Activated T-cell treated with anti-CD3 and anti-CD28 coated beads, Interleukin-2, amount 50 U/mL, for 48 hours (primary cell): ENCODE data around the gene NKIRAS1.
"Not testable (repeated sequence)": the region's sequence is repeated elsewhere in the genome, so short reads cannot be mapped to it uniquely, and the experiment has no call there.

Source experiments
- DNase-seq, 2 experiments: peaks; one replicate each; pipeline ENCODE4 v3.0.0-alpha.2; 2020

The NKIRAS1 gene

DNA sequence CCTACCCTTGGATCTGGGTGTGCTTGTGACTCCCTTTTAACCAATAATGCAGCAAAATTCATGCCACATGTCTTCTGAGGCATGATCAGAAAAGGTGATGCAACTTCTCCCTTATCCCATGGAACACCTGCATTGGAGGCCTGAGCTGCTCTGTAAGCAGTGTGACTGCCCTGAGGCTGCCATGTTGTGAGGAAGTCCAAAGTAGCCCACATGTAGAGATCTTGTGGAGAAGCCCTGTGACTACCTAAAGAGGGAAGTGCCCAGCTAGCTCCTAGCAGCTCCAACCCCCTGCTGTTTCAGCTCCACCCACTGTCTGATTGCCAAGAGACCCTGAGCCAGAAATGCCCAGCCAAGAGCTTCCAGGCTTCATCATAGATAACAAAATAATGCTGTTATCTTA, 21.9 kb upstream of the NKIRAS1 start:
- DNase-seq: no peak

DNA sequence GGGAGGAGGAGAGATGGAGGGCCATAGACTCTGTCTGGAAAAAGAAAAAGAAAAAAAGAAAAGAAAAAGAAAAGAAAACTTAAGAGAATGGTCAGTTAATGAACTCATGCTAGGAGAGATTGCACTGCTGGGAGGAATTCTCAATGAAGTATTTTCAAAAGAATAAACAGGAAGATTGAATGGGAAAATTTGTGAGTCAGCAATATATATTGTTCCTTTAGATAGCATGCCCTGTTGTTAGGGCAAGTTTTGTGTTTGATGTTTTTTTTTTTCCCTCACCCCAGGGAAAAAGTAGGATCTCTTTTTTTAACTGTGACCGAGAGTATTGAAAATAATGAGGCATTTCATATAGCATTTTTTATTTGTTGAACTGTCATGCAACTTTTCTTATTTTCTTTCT, 20.5 kb upstream of the NKIRAS1 start:
- no peak for DNase-seq

DNA sequence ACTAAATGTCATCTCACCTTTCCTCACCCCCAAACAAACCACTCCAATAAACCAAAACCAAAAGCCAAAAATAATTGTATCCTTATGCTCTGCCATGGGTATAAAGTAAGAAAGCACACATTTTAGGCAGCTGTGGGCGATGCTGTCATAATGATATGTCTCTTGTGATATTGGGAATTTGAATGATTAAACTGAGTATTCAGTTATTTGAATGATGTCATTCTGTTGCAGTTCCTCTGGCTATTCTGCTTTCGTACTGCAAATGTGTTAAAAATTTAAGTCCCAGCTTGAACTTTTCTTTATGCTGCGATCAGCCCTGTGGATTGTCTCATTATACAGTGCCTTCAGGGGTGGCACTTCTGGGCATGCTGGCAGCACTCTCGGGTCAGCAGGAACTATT, 17.5 kb upstream of the NKIRAS1 start:
- DNase-seq: no peak

DNA sequence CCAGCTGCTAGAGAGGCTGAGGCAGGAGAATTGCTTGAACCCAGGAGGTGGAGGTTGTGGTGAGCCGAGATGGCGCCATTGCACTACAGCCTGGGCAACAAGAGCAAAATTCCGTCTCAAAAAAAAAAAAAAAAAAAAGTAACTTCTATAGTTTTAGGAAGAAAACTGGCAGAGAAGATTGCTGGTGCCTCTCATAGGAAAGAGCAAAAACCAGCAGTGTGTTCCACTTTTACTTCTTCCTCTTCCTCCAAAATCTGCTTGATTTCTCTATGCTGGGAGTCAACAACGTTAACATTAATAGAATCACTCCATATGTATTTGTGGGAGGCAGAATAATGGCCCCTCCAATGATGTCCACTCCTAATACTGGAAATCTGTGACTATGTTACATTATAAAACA, 15.8 kb upstream of the NKIRAS1 start:
- DNase-seq: no peak

DNA sequence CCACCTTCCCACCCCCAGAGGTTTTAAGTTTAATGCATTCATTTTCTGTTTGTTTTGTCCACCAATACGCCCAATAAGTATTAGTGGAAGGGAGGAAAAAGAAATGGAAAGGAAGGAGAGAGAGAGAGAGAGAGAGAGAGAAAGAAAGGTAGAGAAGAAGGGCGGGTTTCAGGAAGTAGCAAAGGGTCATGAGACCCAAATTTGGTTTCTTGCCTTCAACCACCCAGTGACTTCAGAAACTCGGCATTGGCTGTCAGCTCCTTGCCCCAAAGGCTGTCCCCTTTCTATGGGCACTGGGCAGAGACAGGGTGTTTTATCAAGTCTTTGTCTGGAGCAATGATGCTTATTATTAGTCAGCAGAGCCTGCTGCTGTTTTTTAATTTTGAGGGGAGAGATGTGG, 14.8 kb upstream of the NKIRAS1 start:
- no peak for DNase-seq

DNA sequence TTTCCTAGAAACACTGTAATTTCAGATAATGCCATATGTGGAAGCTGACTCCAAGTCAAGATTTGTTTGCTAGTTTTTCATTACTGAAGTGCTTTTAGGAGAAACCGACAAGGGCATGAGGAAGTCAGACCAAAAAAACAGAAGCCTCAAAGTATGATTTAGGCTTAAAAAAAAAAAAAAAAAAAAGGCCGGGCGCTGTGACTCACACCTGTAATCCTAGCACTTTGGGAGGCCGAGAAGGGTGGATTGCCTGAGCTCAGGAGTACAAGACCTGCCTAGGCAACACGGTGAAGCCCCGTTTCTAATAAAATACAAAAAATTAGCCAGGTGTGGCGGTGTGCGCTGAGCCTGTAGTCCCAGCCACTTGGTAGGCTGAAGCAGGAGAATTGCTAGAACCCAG, 11.7 kb upstream of the NKIRAS1 start:
- DNase-seq: no peak

DNA sequence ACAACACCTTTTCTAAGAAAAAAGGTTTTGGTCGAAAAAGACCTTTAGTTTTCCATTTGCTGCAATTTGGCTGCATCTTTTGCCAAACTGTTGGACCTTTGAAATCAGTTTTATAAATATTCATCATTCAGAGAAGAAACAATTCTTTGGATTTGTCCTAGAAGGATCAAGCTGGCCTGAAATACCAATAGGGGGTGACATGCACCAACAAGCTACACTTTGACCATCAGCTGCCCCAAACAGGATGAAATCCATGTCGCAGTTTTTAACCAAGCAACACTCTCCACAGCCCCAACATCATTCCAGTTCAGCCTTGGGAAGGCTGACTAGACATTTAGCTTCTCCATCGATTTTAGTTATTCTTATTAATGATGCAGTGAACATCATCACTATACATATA, 9.9 kb upstream of the NKIRAS1 start:
- no peak for DNase-seq

DNA sequence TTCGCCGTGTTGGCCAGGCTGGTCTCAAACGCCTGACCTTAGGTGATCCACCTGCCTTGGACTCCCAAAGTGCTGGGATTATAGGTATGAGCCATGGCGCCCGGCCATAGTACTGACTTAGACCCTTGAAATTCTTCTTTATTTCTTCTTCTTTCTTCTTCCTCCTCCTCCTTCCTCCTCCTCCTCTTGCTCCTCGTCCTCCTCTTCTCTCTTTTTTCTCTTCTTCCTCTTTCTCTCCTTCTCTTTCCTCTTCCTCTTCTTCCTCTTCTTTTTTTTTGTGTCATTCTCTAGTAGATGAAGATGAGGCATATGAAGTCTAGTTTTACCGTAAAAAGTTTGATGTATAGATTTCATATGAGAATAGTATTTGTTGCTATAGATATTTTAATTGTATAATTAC, 9.5 kb upstream of the NKIRAS1 start:
- DNase-seq: no peak

DNA sequence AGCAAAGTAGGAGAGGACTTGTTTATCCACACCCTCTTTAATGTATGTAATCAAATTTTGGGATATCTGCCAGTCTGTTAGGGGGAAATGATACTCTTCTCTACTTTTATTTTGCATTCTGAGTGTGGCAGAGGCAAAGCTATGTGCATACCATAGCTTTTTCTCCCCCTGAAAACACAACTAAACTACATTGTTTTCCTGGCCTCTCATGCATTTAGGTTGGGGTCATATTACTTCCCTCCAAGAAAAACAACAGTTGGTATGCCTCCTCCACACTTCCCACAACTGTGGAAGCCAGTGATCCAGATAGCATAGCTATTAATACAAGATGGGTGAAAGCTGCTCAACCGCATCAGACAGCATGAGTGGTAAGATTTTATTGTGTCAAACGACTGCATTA, 7.0 kb upstream of the NKIRAS1 start:
- no peak for DNase-seq

DNA sequence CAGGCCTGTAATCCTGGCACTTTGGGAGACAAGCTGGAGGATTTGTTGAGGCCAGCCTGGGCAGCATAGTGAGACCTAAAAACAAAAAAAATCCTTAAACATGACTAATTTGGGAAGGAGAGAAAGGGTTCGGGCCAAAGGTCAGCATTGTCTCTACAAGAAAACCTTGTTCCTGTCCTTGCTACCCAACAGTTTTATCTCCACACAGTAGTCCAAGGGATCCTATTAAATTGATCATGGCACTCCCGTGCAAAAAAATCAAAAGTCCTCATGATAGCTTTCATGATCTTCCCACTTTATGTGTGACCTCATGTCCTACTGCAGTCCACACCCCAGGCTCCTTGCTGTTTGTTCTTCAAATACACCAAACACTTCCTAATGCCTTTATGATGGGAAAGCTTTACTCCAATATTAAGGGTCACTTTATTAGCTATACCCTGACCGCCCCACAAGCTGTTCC, 4.3 kb upstream of the NKIRAS1 start:
- DNase-seq: no peak

DNA sequence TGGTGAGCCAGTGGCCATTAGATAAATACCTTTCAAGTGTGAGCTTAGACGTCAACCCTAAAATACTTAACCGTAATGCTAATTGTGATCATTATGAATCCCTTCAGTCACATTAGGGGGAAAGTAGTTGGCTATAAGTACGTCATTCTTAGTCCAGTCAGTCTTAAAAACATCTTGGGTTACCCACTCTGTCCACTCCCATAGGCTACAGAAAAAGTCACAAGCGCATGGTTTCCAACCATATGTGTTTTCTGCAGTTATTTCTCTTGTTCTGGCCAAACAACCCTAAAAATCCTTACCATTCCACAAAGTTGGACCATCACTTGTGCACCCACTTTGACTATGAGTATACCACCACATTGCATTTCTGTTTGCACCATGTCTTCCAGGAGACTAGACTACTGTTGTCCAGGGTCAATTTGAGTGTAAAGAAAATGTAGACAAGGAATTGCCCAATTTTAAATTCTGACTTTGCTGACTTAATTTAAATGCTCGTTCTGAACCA, 3.4 kb upstream of the NKIRAS1 start:
- no peak for DNase-seq

DNA sequence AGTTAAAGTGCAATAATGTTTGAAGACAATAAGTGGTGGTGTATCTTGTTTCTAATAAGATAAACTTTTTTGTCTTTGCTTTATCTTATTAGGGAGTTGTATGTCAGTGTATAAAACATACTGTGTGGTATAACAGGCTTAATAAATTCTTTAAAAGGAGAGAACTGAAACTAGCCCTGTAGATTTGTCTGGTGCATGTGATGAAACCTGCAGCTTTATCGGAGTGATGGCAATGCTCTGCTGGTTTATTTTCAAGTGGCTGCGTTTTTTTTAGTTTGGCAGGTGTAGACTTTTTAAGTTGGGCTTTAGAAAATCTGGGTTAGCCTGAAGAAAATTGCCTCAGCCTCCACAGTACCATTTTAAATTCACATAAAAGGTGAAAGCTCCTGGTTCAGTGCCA, 2.8 kb upstream of the NKIRAS1 start:
- no peak for DNase-seq

DNA sequence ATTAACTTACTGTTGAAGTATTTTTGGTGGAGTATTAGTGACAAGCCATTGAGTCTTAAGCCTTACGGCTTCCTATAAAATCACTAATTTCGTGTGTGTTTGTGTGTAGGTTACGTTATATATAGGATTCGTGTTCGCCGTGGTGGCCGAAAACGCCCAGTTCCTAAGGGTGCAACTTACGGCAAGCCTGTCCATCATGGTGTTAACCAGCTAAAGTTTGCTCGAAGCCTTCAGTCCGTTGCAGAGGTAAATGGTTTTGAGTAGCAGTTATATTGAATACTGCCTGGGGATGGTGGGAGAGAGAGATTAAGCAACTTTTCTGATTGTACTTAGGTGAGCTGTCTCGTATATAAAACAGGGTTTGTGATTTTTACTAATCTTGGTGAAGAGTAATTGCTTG, 1.5 kb upstream of the NKIRAS1 start:
- not testable (repeated sequence) for DNase-seq

DNA sequence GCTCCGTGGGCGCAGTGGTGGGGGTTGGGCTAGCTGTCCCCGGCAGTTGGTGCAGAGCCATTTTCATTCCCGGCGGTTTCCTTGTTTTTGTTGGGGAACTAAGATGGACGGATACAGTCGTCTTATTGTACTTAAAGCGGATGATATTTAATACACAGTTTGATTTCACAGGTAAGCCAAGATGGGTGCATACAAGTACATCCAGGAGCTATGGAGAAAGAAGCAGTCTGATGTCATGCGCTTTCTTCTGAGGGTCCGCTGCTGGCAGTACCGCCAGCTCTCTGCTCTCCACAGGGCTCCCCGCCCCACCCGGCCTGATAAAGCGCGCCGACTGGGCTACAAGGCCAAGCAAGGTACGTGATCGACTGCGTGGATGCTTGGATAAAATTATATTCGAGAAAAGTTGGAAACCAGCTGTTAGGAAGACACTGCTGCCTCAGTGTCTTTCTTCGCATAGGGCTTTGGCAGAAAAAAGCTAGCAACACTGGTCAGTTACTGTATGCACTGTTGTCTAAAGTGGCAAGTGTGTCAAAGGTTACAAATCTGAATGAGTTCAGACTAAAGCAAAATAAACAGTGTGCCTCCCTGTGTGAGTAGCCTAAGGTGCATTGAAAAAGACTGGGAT, 1.0 kb upstream of the NKIRAS1 start:
- DNase-seq: not testable (repeated sequence)

DNA sequence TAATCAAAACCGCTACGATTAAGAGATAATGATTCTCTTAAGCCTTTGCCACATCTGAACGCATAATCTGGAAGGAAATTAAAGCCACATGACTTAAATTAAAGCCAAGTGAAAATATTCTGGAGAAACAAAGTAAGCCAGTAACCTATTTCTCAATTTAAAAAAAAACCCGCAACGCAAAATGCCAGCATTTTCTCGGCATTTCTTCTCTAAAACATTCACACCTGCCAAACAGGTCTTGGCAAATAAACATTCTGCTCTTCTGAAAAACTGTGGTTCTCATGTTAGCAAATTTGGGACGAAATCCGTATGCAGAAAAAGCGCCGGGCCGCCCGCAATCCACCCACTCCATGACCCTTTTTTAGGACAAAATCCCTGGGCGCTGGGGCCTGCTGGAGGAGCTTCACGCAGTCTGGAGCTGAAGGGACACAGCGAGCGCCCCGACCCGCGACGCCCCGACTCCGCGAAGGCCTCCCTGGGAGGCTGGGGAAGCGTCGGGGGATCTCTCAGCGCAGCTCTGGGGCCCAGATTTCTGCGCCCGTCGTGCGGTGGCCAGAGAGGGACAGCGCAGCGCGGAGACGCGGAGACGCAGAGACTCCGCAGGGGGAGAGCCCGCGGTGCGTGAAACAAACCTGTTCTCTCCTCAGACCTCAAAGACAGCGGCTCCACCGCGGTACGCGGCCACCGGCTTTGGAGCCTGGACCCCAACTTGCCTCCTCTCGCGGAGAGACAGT, 471 bp downstream of the NKIRAS1 start:
- DNase-seq: no peak

DNA sequence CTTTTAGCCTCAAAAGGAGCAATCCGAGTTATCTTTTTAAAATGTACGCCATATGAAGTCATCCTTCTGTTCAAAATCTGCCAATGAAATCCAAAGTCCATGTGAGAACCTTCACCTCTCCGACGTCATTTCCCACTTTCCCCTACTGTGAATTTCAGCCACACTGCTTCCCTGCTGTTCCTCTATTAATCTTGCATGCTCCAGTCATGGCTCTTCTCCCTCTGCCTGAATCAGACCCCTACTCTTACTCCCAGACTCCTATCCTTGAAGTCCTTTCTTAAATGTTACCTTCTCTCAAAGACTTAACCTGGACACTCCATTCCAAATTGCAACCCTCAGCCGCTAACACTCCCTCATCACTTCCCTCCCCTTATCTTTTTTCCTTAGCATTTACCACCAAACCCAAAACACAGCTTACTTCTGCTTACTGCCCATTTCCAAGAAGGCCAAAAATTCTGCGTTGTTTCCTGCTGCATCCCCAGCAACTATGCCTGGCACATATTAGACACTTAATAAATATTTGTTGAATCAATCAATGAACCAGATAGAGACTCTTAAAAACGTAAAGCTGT, 1.2 kb downstream of the NKIRAS1 start:
- DNase-seq: no peak

DNA sequence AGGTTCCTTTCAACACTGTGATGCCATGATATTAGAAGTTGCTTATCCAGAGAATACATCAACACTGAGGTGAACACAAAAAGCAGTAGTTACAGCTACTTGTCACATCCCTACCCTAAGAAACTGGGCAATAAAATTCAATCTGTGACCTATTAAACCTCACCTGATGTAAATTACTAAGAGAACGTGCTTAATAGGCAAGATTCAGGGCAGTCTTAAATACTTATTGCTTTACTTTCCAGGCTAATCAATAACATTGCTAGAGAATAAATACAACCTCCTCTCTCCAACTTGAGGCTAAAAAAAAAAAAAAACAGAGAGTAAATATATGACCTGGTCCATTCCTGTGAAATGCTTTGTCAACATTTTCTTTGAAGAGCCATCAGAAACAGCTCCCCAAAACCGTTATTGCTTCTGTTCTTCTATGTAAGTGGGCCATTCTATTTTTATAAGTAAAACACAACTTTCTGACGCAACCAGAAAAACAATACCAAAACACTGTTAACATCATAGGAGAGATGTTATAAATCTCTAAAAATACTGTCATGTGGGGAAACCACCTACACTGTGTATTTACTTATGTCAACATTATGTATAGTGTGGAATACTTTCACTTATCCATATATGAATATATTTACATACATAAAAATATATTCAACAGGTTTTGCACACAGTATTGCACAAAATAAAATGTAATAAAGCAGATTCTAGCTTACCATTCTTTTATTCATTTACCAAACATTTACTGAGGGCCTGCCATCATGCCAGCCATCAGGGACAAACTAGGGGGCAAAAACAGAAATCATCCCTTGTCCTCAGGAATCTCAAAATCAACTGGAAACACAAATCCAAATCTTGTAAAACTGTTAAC, 2.7 kb downstream of the NKIRAS1 start:
- no peak for DNase-seq

DNA sequence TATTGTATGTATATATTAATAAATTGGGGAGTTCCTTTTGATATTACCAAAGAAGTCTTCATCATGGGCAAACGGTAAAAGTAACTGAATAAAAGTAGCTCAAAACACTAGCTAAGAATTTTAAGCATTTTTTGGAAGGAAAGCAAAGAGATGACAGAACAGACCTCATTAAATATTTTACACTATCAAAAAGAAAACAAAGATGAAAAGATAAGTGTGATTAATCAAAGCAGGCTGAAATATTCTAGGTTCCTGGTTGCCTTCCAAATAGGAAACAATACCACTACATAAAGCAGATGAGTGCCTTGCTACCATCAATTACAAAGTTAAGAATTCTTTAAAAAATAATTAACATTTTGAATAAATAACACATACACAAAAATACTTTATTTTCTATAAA, 3.6 kb downstream of the NKIRAS1 start:
- DNase-seq: no peak

DNA sequence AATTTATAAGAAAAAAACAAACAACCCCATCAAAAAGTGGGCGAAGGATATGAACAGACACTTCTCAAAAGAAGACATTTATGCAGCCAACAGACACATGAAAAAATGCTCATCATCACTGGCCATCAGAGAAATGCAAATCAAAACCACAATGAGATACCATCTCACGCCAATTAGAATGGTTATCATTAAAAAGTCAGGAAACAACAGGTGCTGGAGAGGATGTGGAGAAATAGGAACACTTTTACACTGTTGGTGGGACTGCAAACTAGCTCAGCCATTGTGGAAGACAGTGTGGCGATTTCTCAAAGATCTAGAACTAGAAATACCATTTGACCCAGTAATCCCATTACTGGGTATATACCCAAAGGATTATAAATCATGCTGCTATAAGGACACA, 4.5 kb downstream of the NKIRAS1 start:
- not testable (repeated sequence) for DNase-seq

DNA sequence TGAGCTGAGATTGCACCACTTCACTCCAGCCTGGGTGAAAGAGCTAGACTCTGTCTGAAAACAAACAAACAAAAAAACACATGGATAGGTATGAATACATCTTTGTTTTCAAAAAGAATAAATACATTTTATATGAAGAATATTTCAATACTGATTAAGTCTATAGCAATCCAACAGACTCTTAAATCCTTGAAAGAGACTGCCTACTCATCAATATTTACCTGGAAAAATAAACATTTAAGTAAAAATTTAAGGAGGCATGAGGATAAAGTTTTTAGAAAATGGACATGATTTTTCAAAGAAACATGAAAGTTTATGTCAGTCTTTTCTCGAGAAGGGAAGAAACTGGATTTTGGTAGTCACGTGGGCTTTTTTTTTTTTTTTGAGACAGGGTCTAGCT, 5.4 kb downstream of the NKIRAS1 start:
- no peak for DNase-seq

DNA sequence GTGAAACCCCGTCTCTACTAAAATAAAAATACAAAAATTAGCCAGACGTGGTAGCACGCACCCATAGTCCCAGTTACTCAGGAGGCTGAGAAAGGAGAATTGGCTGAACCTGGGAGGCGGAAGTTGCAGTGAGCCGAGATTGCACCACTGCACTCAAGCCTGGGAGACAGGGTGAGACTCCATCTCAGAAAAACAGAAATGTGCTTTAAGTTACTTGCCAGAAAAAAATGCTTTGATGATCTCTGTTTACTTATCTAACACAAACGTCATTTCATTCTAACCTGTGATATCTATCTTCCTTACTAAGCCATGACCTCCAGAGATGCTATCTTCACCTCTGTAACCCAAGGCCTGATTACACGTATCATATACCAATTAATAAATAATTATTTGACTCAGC, 7.4 kb downstream of the NKIRAS1 start:
- DNase-seq: no peak

DNA sequence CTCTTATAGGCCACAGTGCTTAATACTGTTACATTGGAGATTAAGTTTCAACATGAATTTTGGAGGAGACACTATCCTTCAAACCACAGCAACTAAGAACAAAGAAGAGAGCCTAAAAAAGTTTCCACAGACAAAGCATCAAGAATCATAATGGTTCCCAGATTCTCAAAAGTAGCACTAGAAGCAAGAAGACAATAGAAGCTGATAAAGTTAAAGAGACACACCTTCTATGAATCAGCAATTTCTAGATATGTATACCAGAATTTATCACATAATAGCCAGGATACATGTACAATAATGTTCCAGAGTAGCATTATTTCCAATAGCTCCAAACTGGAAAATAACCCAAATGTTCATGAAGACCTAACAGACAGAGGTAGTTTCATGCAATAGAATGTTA, 12.2 kb downstream of the NKIRAS1 start:
- DNase-seq: no peak

DNA sequence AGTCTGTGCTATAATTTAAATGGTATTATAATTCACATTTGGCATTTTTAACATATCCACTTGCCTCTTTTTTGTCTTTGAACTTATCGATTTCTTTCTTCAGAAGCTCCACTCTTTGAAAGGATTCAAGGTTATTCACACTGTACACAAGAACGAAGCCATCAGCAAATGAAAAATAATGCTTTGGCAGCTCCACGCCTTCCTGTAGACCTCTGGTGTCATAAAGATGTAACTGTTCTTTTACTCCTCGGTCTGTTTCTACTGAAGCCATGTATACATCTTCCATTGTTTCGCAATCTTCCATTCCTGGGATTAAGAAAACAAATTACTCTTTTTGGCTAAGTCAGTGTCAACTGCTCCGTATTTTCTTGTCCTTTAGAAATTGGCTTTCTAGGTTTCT, 16.0 kb downstream of the NKIRAS1 start:
- no peak for DNase-seq
